GM12891 (cell line): Measurements from ENCODE around the gene OR9K2.
"Not testable (repeated sequence)": the region's sequence is repeated elsewhere in the genome, so short reads cannot be mapped to it uniquely, and the experiment has no call there.

Experiments
- POLR2A ChIP-seq: IDR thresholded peaks from 2 replicates; pipeline ENCODE4 v1.6.1; 2011; ENCODE audit warnings: low read depth, low read length, control low read depth
- POLR2AphosphoS5 ChIP-seq: IDR thresholded peaks from 2 replicates; pipeline ENCODE4 v1.6.1; 2011; ENCODE audit warnings: low read depth, low read length, control low read depth
- SPI1 ChIP-seq: IDR thresholded peaks from 2 replicates; pipeline ENCODE4 v1.6.1; 2011; ENCODE audit warnings: low read depth, low read length, control low read depth

- TF ChIP-seq POLR2AphosphoS5, SPI1, POLR2A: not testable (repeated sequence)
Observed at GRCh38 chr12:55171846-55172245, 45.6 kb downstream of the OR9K2 start.
